Transverse colon (tissue), 4 donors: Measurements from ENCODE around the gene TSPAN5.

Source experiments
- CTCF ChIP-seq, 5 experiments: fragments of 200-600 bp in 3 of 5; fragments of 450-650 bp in 2 of 5; sonication (generic) in 3 of 5; IDR thresholded peaks; 1 replicate in 2 of 5; 2 replicates in 3 of 5; pipeline ENCODE4 v1.5.1; 2016 to 2017; ENCODE audit warnings: antibody characterized with exemption in 5 of 5, inconsistent platforms in 3 of 5, mild to moderate bottlenecking in 2 of 5, moderate library complexity in 1 of 5
- EP300 ChIP-seq: sonication (generic); formaldehyde crosslinking; IDR thresholded peaks from one replicate; pipeline ENCODE4 v1.6.1; 2017; ENCODE audit warnings: antibody characterized with exemption, low read depth
- POLR2A ChIP-seq: fragments of 450-650 bp; IDR thresholded peaks from one replicate; pipeline ENCODE4 v1.6.1; 2016; ENCODE audit warnings: antibody characterized with exemption, mild to moderate bottlenecking, moderate library complexity
- POLR2AphosphoS5 ChIP-seq, 3 donors: sonication (generic); formaldehyde crosslinking; IDR thresholded peaks; one replicate each; pipeline ENCODE4 v1.6.1; 2016; ENCODE audit warnings: antibody characterized with exemption in 3 of 3

- TF ChIP-seq POLR2A (no peak), POLR2AphosphoS5 (IDR thresholded peaks at IDR 0.05) (no peak), CTCF (IDR thresholded peaks at IDR 0.05) (no peak), EP300 (no peak)
Observed at GRCh38 chr4:98517218-98518021, 141.0 kb downstream of the TSPAN5 start.
